ENCODE data around the gene SLC1A6. TPM values are rescaled to one million over a fixed set of nuclear protein-coding genes. Genes with fewer than 3 reads are reported as not detected.

SLC1A6 gene
- total RNA-seq, 5 donors from 2014 or later (not counting 1 experiment from before 2014, with no cell fraction given), result not detected

DNA sequence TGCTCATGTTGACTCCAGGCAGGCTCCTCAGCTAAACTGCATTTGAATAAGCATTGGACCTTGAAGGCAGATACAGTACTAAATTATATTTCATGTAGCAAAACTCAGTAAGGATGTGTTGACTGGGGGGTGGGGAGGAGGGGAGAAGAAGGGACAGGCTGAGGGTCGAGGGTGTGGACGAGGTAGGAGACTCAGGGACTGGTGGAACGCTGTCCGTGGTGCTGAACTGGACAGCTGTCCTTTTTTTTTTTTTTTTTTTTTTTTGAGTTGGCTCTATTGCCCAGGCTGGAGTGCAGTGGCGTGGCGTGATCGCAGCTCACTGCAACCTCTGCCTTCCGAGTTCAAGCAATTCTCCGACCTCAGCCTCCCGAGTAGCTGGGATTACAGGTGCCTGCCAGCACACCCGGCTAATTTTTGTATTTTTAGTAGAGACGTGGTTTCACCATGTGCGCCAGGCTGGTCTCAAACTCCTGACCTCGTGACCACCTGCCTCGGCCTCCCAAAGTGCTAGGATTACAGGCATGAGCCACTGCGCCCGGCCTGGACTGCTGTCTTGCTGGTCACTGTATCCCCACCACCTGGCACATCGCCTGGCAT, 36.4 kb upstream of the SLC1A6 start:
- peak in 2 of 35 experiments; percentile 1 to 6 for DNase-seq
- H3K27me3 Mint-ChIP-seq, result peaks cover 40 to 59% of the 10 kb centered on the region in 2 donors
- 40% methylated on average over 11 of the region's 18 CpGs for WGBS (ENCODE audit: insufficient coverage)

DNA sequence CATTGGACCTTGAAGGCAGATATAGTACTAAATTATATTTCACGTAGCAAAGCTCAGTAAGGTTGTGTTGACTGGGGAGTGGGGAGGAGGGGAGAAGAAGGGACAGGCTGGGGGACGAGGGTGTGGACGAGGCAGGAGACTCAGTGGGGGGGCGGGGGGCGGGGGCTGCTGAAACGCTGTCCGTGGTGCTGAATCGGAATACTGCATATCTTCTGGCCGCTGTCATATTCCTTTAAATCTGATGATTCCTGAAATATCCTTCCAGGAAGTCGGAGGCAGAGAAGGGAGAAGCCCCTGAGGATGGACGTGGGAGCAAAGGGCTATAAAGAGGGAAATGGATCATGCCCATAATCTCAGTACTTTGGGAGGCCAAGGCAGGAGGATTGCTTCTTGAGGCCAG, 34.9 kb upstream of the SLC1A6 start:
- Mint-ChIP-seq H3K27me3 (peaks cover 49 to 65% of the 10 kb centered on the region in 2 donors), H3K4me1 (no peaks in the 10 kb centered on the region), H3K9me3 (no peaks in the 10 kb centered on the region), H3K36me3 (no peaks in the 10 kb centered on the region), H3K4me3 (no peak overlapping the region), H3K27ac (no peak overlapping the region)
- Histone ChIP-seq H3K9me3 (no peaks in the 10 kb centered on the region), H3K27me3 (replicated peaks in 1 of 2; ENCODE audit: control insufficient read depth in 2 of 2, extremely low read depth in 1 of 2, insufficient read depth in 2 of 2, low read length in 1 of 2) (peaks cover 0 to 44% of the 10 kb centered on the region in 2 experiments), H3K4me3 (ENCODE audit: control insufficient read depth in 1 of 2, extremely low read depth in 1 of 2, low read length in 1 of 2) (no peak overlapping the region), H3K36me3 (ENCODE audit: control insufficient read depth in 2 of 2, extremely low read depth in 1 of 2, insufficient read depth in 1 of 2, low read length in 1 of 2) (no peaks in the 10 kb centered on the region), H3K27ac (ENCODE audit: low read length) (no peak overlapping the region), H3K4me1 (ENCODE audit: control insufficient read depth in 1 of 2, extremely low read depth in 1 of 2, insufficient read depth in 2 of 2, low read length in 2 of 2) (no peaks in the 10 kb centered on the region)
- ATAC-seq (replicated peaks in 1 of 4) (no peak), DNase-seq (no peak)
- POLR2A ChIA-PET, result no interaction called here
- CTCF ChIA-PET, result no interaction called here
- WGBS (ENCODE audit: insufficient coverage), result 12% methylated on average over 5 of the region's 11 CpGs

More for the DNA sequence above, 36.4 kb upstream of the SLC1A6 start:
- Mint-ChIP-seq H3K4me1 (no peaks in the 10 kb centered on the region), H3K4me3 (no peak overlapping the region), H3K36me3 (no peaks in the 10 kb centered on the region), H3K9me3 (no peaks in the 10 kb centered on the region), H3K27ac (no peak overlapping the region)
- Histone ChIP-seq H3K4me3 (ENCODE audit: control insufficient read depth in 1 of 2, extremely low read depth in 1 of 2, low read length in 1 of 2) (no peak overlapping the region), H3K27ac (ENCODE audit: low read length) (no peak overlapping the region), H3K9me3 (no peaks in the 10 kb centered on the region), H3K4me1 (ENCODE audit: control insufficient read depth in 1 of 2, extremely low read depth in 1 of 2, insufficient read depth in 2 of 2, low read length in 2 of 2) (no peaks in the 10 kb centered on the region), H3K36me3 (ENCODE audit: control insufficient read depth in 2 of 2, extremely low read depth in 1 of 2, insufficient read depth in 1 of 2, low read length in 1 of 2) (no peaks in the 10 kb centered on the region), H3K27me3 (replicated peaks in 1 of 2; ENCODE audit: control insufficient read depth in 2 of 2, extremely low read depth in 1 of 2, insufficient read depth in 2 of 2, low read length in 1 of 2) (peaks cover 0 to 45% of the 10 kb centered on the region in 2 experiments)
- POLR2A ChIA-PET, result no interaction called here
- CTCF ChIA-PET, result no interaction called here
- ATAC-seq (replicated peaks in 1 of 4), result no peak

DNA sequence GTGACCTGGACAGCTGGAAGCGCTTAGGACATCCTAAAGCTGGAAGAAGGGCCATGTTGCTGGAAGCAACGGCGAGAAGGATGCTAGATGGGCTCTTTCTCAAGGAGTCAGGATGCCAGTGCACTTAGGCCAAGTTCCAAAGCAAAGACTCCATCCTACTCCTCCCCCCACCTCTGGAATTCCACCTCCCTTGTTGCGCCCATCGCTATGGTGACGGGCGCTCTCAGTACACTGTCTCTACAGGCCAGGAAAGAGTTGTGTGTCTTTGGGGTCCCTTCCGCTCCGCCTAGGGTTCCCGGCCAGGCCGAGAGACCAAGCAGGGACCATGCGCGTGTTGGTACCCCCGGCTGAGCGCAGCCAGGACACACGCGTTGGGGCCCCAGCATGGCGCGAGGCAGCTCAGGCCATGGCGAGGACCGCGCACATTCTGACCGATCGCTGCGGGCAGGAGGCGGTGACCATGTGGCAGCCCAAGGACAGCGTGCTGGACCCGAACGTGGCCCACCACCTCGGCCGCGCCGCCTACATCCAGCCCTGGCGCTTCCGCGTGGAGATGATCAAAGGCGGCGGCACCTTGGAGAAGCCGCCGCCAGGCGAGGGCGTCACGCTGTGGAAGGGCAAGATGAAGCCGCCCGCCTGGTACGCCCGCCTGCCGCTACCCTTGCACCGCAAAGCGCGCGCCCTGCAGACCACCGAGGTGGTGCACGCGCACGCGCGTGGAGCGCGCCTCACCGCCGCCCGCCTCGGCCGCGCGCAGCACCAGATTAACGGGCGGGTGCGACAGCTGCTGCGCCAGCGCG, 31.0 kb upstream of the SLC1A6 start:
- Mint-ChIP-seq H3K9me3 (no peaks in the 10 kb centered on the region), H3K4me1 (no peaks in the 10 kb centered on the region), H3K27ac (no peak overlapping the region), H3K4me3 (no peak overlapping the region), H3K27me3 (peaks cover 46 to 59% of the 10 kb centered on the region in 2 donors), H3K36me3 (no peaks in the 10 kb centered on the region)
- no peaks in the 10 kb centered on the region for H3K4me1 ChIP-seq (ENCODE audit: control insufficient read depth in 1 of 2, extremely low read depth in 1 of 2, insufficient read depth in 2 of 2, low read length in 2 of 2)
- H3K4me3 ChIP-seq (ENCODE audit: control insufficient read depth in 1 of 2, extremely low read depth in 1 of 2, low read length in 1 of 2), result no peak overlapping the region
- no peaks in the 10 kb centered on the region for H3K9me3 ChIP-seq
- H3K36me3 ChIP-seq (ENCODE audit: control insufficient read depth in 2 of 2, extremely low read depth in 1 of 2, insufficient read depth in 1 of 2, low read length in 1 of 2), result no peaks in the 10 kb centered on the region
- H3K27ac ChIP-seq (ENCODE audit: low read length), result no peak overlapping the region
- ChIA-PET CTCF (no interaction called here), POLR2A (no interaction called here)
- peaks cover 0 to 33% of the 10 kb centered on the region in 2 experiments for H3K27me3 ChIP-seq (replicated peaks in 1 of 2; ENCODE audit: control insufficient read depth in 2 of 2, extremely low read depth in 1 of 2, insufficient read depth in 2 of 2, low read length in 1 of 2)
- 14% methylated on average over 73 of the region's 73 CpGs for WGBS (ENCODE audit: insufficient coverage)
- DNase-seq (no peak), ATAC-seq (replicated peaks in 1 of 4) (no peak)

DNA sequence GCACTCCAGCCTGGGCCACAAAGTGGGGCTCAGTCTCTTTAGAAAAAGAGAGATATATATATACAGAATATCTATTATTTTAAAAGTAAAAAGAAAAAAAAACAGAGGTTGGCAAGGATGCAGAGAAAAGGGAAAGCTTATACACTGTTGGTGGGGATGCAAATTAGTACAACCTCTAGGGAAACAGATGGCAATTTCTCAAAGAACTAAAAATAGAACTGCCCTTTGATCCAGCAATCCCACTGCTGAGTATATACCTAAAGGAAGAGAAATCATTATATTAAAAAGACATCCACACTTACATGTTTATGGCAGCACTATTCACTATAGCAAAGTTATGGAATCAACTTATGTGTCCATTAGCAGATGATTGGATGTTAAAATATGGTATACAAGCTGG, 28.6 kb upstream of the SLC1A6 start:
- Histone ChIP-seq H3K27me3 (replicated peaks in 1 of 2; ENCODE audit: control insufficient read depth in 2 of 2, extremely low read depth in 1 of 2, insufficient read depth in 2 of 2, low read length in 1 of 2) (peaks cover 0 to 44% of the 10 kb centered on the region in 2 experiments), H3K27ac (ENCODE audit: low read length) (no peak overlapping the region), H3K4me3 (ENCODE audit: control insufficient read depth in 1 of 2, extremely low read depth in 1 of 2, low read length in 1 of 2) (no peak overlapping the region), H3K36me3 (ENCODE audit: control insufficient read depth in 2 of 2, extremely low read depth in 1 of 2, insufficient read depth in 1 of 2, low read length in 1 of 2) (no peaks in the 10 kb centered on the region), H3K9me3 (no peaks in the 10 kb centered on the region), H3K4me1 (ENCODE audit: control insufficient read depth in 1 of 2, extremely low read depth in 1 of 2, insufficient read depth in 2 of 2, low read length in 2 of 2) (no peaks in the 10 kb centered on the region)
- ATAC-seq (replicated peaks in 1 of 4) (no peak), DNase-seq (no peak)
- Mint-ChIP-seq H3K36me3 (no peaks in the 10 kb centered on the region), H3K9me3 (no peaks in the 10 kb centered on the region), H3K27ac (no peak overlapping the region), H3K4me1 (no peaks in the 10 kb centered on the region), H3K4me3 (no peak overlapping the region), H3K27me3 (peaks cover 36 to 57% of the 10 kb centered on the region in 2 donors)
- ChIA-PET POLR2A (no interaction called here), CTCF (no interaction called here)

DNA sequence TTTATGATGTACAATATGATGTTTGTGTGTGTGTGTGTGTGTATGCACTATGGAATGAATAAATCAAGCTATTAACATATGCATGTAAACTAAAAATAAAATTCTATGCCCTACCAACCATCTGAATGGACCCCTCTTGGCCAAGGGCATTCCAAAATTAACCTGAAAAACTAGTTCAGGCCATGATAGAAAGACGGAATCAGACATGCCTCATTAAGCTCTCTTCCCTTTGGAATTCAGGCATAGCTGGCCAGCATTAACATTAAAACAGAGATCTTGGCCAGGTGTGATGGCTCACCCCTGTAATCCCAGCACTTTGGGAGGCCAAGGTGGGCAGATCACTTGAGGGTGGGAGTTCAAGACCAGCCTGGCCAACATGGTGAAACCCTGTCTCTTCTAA, 18.3 kb upstream of the SLC1A6 start:
- peaks cover 45 to 51% of the 10 kb centered on the region in 2 donors for H3K27me3 Mint-ChIP-seq
- ATAC-seq (replicated peaks in 1 of 4), result no peak
- Histone ChIP-seq H3K4me1 (ENCODE audit: control insufficient read depth in 1 of 2, extremely low read depth in 1 of 2, insufficient read depth in 2 of 2, low read length in 2 of 2) (no peaks in the 10 kb centered on the region), H3K36me3 (ENCODE audit: control insufficient read depth in 2 of 2, extremely low read depth in 1 of 2, insufficient read depth in 1 of 2, low read length in 1 of 2) (no peaks in the 10 kb centered on the region), H3K27ac (ENCODE audit: low read length) (no peak overlapping the region), H3K4me3 (ENCODE audit: control insufficient read depth in 1 of 2, extremely low read depth in 1 of 2, low read length in 1 of 2) (no peak overlapping the region), H3K27me3 (replicated peaks in 1 of 2; ENCODE audit: control insufficient read depth in 2 of 2, extremely low read depth in 1 of 2, insufficient read depth in 2 of 2, low read length in 1 of 2) (peaks cover 3 to 27% of the 10 kb centered on the region in 2 experiments), H3K9me3 (no peaks in the 10 kb centered on the region)
- CTCF ChIA-PET, result no interaction called here
- no peaks in the 10 kb centered on the region for H3K36me3 Mint-ChIP-seq
- DNase-seq, result no peak
- no peak overlapping the region for H3K4me3 Mint-ChIP-seq
- H3K9me3 Mint-ChIP-seq, result no peaks in the 10 kb centered on the region
- WGBS (ENCODE audit: insufficient coverage), result 67% methylated on average over 1 of the region's 1 CpG
- H3K4me1 Mint-ChIP-seq, result no peaks in the 10 kb centered on the region
- POLR2A ChIA-PET, result no interaction called here
- no peak overlapping the region for H3K27ac Mint-ChIP-seq

DNA sequence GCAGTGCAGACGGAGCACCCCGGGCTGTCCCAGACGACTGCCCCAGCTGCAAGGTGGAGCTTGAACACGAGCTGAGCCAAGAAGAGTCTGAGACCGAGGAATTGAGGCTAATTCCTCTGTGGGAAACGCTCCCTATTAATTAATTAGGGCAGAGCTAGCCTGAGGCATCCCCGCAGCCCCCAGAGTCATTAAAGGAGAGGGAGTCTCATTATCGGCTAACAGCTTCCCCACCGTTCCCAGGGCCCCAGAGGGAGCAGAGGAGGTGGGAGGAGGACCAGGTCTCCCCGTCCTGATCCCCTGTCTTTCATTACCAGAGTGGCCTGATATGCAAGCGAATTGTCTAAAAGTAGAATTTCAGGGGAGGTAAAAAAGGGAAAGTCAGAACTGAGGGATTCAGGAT, 13.1 kb upstream of the SLC1A6 start:
- Histone ChIP-seq H3K4me1 (ENCODE audit: control insufficient read depth in 1 of 2, extremely low read depth in 1 of 2, insufficient read depth in 2 of 2, low read length in 2 of 2) (no peaks in the 10 kb centered on the region), H3K36me3 (ENCODE audit: control insufficient read depth in 2 of 2, extremely low read depth in 1 of 2, insufficient read depth in 1 of 2, low read length in 1 of 2) (no peaks in the 10 kb centered on the region), H3K9me3 (no peaks in the 10 kb centered on the region), H3K27me3 (replicated peaks in 1 of 2; ENCODE audit: control insufficient read depth in 2 of 2, extremely low read depth in 1 of 2, insufficient read depth in 2 of 2, low read length in 1 of 2) (peaks cover 3 to 31% of the 10 kb centered on the region in 2 experiments), H3K4me3 (ENCODE audit: control insufficient read depth in 1 of 2, extremely low read depth in 1 of 2, low read length in 1 of 2) (no peak overlapping the region), H3K27ac (ENCODE audit: low read length) (no peak overlapping the region)
- Mint-ChIP-seq H3K4me3 (no peak overlapping the region), H3K4me1 (no peaks in the 10 kb centered on the region), H3K9me3 (no peaks in the 10 kb centered on the region), H3K36me3 (no peaks in the 10 kb centered on the region), H3K27me3 (peaks cover 19 to 32% of the 10 kb centered on the region in 2 donors), H3K27ac (no peak overlapping the region)
- ATAC-seq (replicated peaks in 1 of 4) (no peak), DNase-seq (no peak)
- ChIA-PET CTCF (no interaction called here), POLR2A (no interaction called here)
- WGBS (ENCODE audit: insufficient coverage), result 67% methylated on average over 5 of the region's 11 CpGs

Measured in T-cell (primary cell).